NT2/D1 (cell line): ENCODE results near the gene KCNE1.

Source experiments
- DNase-seq: peaks from one replicate; pipeline ENCODE4 v3.0.0-alpha.2; 2011; ENCODE audit warnings: low read depth, low spot score
- H3K27me3 ChIP-seq: 2 replicates; pipeline ENCODE4 v1.6.0; 2011; ENCODE audit warnings: mild to moderate bottlenecking; ENCODE audit not compliant: insufficient read length, insufficient read depth
- H3K36me3 ChIP-seq: 2 replicates; pipeline ENCODE4 v1.6.1; 2011; ENCODE audit warnings: mild to moderate bottlenecking, low read length, mixed read lengths; ENCODE audit not compliant: insufficient read depth, insufficient read length
- H3K4me1 ChIP-seq: 2 replicates; pipeline ENCODE4 v1.5.1; 2011; ENCODE audit not compliant: insufficient read depth, insufficient read length
- H3K4me3 ChIP-seq: 2 replicates; pipeline ENCODE4 v1.5.1; 2011; ENCODE audit warnings: low read depth; ENCODE audit not compliant: insufficient read length
- H3K9ac ChIP-seq: 2 replicates; pipeline ENCODE4 v1.6.0; 2011; ENCODE audit warnings: low read depth; ENCODE audit not compliant: insufficient read length
- H3K9me3 ChIP-seq: 2 replicates; pipeline ENCODE4 v1.5.1; 2011; ENCODE audit warnings: mild to moderate bottlenecking, low read length; ENCODE audit not compliant: insufficient read depth
- SUZ12 ChIP-seq: IDR thresholded peaks from 2 replicates; pipeline ENCODE4 v1.6.1; 2011; ENCODE audit not compliant: insufficient read length, insufficient read depth; ENCODE audit errors: extremely low read depth
- YY1 ChIP-seq: IDR thresholded peaks from 2 replicates; pipeline ENCODE4 v1.6.1; 2011; ENCODE audit not compliant: insufficient read length, insufficient read depth
- ZNF274 ChIP-seq: IDR thresholded peaks from 2 replicates; pipeline ENCODE4 v1.6.1; 2011; ENCODE audit warnings: mild to moderate bottlenecking, low read depth, low read length

KCNE1 gene

GRCh38 chr21:34535886-34536285 lies 23.9 kb upstream of the KCNE1 start:
- no peak for TF ChIP-seq SUZ12
- no peak for TF ChIP-seq ZNF274
- no peak for TF ChIP-seq YY1
- Histone ChIP-seq H3K36me3 (no peaks in the 10 kb centered on the region), H3K9me3 (no peaks in the 10 kb centered on the region), H3K4me1 (no peaks in the 10 kb centered on the region), H3K27me3 (no peaks in the 10 kb centered on the region), H3K9ac (no peak overlapping the region), H3K4me3 (no peak overlapping the region)
- no peak for DNase-seq

- H3K9me3 ChIP-seq = no peaks in the 10 kb centered on the region
- H3K4me3 ChIP-seq = no peak overlapping the region
- DNase-seq = no peak
- TF ChIP-seq YY1 (no peak), ZNF274 (no peak), SUZ12 (no peak)
- no peaks in the 10 kb centered on the region for H3K27me3 ChIP-seq
- no peaks in the 10 kb centered on the region for H3K4me1 ChIP-seq
- H3K9ac ChIP-seq = no peak overlapping the region
- no peaks in the 10 kb centered on the region for H3K36me3 ChIP-seq
These were observed 22.5 kb upstream of the KCNE1 start for GRCh38 chr21:34534522-34534921.

DNA sequence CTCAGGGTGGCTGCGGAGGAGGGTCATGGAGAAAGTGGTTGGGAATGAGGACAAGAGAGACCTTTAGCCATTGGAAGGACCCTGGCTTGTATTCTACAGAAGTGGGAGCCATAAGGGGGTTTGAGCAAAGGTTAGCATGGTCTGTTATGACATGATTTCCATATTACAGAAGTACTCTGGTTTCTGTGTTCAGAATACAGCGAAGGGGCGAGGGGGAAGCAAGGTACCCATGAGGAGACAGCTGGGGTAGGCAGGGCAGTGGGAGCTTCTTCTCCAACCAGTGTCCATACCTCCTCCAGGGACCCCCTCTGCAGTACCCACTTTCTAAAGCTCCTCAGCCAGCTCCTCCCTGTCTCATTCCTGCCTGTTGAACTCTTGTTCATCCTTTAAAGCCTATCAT lies 21.9 kb upstream of the KCNE1 start:
- no peaks in the 10 kb centered on the region for H3K9me3 ChIP-seq
- no peak overlapping the region for H3K9ac ChIP-seq
- H3K4me1 ChIP-seq = no peaks in the 10 kb centered on the region
- no peak overlapping the region for H3K4me3 ChIP-seq
- no peaks in the 10 kb centered on the region for H3K27me3 ChIP-seq
- TF ChIP-seq ZNF274 (no peak), YY1 (no peak), SUZ12 (no peak)
- no peak for DNase-seq
- H3K36me3 ChIP-seq = no peaks in the 10 kb centered on the region

- H3K9ac ChIP-seq = no peak overlapping the region
- no peaks in the 10 kb centered on the region for H3K4me1 ChIP-seq
- no peaks in the 10 kb centered on the region for H3K36me3 ChIP-seq
- no peaks in the 10 kb centered on the region for H3K27me3 ChIP-seq
- H3K4me3 ChIP-seq = no peak overlapping the region
- DNase-seq = no peak
- no peak for TF ChIP-seq YY1
- no peak for TF ChIP-seq SUZ12
- no peak for TF ChIP-seq ZNF274
- H3K9me3 ChIP-seq = no peaks in the 10 kb centered on the region
These were observed 19.4 kb upstream of the KCNE1 start for GRCh38 chr21:34531399-34531798.

GRCh38 chr21:34530261-34530660 lies 18.3 kb upstream of the KCNE1 start:
- TF ChIP-seq SUZ12 = no peak
- TF ChIP-seq ZNF274 = no peak
- TF ChIP-seq YY1 = no peak
- H3K4me3 ChIP-seq = no peak overlapping the region
- H3K4me1 ChIP-seq = no peaks in the 10 kb centered on the region
- H3K36me3 ChIP-seq = no peaks in the 10 kb centered on the region
- no peaks in the 10 kb centered on the region for H3K27me3 ChIP-seq
- DNase-seq = no peak
- no peak overlapping the region for H3K9ac ChIP-seq
- H3K9me3 ChIP-seq = no peaks in the 10 kb centered on the region

GRCh38 chr21:34528131-34528561 lies 16.1 kb upstream of the KCNE1 start:
- H3K4me1 ChIP-seq = peaks cover 2% of the 10 kb centered on the region
- no peak for TF ChIP-seq ZNF274
- TF ChIP-seq YY1 = no peak
- no peak for TF ChIP-seq SUZ12
- H3K9ac ChIP-seq = no peak overlapping the region
- no peak overlapping the region for H3K4me3 ChIP-seq
- no peaks in the 10 kb centered on the region for H3K27me3 ChIP-seq
- H3K9me3 ChIP-seq = no peaks in the 10 kb centered on the region
- peaks cover 18% of the 10 kb centered on the region for H3K36me3 ChIP-seq
- DNase-seq = no peak

DNA sequence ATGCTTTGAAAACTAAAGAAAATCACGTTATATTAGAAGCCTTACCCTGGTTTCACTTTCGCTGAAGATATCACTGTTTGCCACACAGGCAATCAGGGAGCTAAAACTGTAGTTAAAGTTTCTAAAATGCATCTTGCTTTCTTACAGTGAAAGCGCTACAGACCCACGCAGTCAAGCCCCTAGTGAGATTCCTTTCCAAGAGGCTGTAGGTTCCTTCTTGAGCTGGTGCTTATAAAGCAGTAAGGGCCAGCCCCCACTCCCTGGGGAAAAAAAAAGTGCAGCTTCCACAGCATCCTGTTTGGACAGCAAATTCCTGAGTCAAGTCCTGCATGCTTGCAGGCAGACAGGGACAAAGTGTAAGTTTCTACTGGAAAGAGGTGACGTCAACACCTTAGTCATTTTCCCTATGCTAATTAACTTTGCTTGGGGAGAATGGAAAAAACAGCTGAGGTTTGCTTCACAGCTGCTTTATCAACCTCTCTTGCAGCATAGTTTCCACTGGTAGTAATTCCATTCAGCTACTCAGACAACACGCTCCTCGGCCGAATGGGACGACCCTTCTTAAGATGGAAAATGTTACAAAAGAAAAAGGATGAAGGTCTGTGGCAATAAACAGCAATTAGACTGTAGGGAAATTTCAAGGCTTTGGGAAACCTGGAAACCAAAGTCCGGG lies 14.7 kb upstream of the KCNE1 start:
- peaks cover 32% of the 10 kb centered on the region for H3K36me3 ChIP-seq
- H3K4me1 ChIP-seq = peaks cover 8% of the 10 kb centered on the region
- peak overlapping the region; percentile 73 for H3K9ac ChIP-seq
- TF ChIP-seq YY1 = no peak
- TF ChIP-seq SUZ12 = no peak
- no peak for TF ChIP-seq ZNF274
- no peaks in the 10 kb centered on the region for H3K27me3 ChIP-seq
- H3K4me3 ChIP-seq = peak overlapping the region; percentile 40
- DNase-seq = peak; percentile 94
- H3K9me3 ChIP-seq = no peaks in the 10 kb centered on the region

GRCh38 chr21:34526241-34526617 lies 14.2 kb upstream of the KCNE1 start:
- no peak for TF ChIP-seq YY1
- no peak for TF ChIP-seq SUZ12
- no peak for TF ChIP-seq ZNF274
- Histone ChIP-seq H3K9ac (peak overlapping the region; percentile 73), H3K36me3 (peaks cover 37% of the 10 kb centered on the region), H3K27me3 (no peaks in the 10 kb centered on the region), H3K4me1 (peaks cover 11% of the 10 kb centered on the region), H3K4me3 (peak overlapping the region; percentile 40), H3K9me3 (no peaks in the 10 kb centered on the region)
- DNase-seq = no peak
